Esophagus squamous epithelium (tissue), 4 donors: ENCODE data around the gene TRABD2B.

Source experiments
- POLR2A ChIP-seq, 4 donors: fragments of 450-650 bp; IDR thresholded peaks; one replicate each; pipeline ENCODE4 v1.6.1; 2017; ENCODE audit warnings: antibody characterized with exemption in 4 of 4, mild to moderate bottlenecking in 4 of 4, moderate library complexity in 3 of 4
- TF ChIP-seq, protein P1 (sequence below), 6 experiments: fragments of 450-650 bp in 4 of 6; fragments of 200-600 bp in 2 of 6; sonication (generic) in 2 of 6; IDR thresholded peaks; one replicate each; pipeline ENCODE4 v1.5.1; 2016 to 2019; ENCODE audit warnings: antibody characterized with exemption in 6 of 6, mild to moderate bottlenecking in 4 of 6, moderate library complexity in 4 of 6

DNA sequence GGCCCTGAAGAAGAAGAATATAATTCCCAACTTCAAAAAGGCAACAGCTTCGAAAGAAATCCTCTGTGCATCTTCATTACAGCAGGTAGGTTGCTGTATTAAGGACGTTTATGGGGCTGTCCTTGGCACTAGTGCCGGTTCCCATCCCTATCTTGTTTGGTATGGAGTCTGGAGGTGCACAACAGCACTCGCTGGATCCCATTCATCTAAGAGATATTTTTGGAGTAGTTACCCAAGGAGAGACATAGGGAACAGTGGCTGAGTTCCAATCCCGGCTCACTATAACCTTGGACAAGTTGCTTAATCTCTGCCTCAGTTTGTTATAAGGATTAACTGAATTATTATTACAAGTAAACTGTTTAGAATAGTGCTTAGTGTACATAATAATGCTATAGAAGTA lies 106.4 kb downstream of the TRABD2B start:
- TF ChIP-seq, protein P1, sequence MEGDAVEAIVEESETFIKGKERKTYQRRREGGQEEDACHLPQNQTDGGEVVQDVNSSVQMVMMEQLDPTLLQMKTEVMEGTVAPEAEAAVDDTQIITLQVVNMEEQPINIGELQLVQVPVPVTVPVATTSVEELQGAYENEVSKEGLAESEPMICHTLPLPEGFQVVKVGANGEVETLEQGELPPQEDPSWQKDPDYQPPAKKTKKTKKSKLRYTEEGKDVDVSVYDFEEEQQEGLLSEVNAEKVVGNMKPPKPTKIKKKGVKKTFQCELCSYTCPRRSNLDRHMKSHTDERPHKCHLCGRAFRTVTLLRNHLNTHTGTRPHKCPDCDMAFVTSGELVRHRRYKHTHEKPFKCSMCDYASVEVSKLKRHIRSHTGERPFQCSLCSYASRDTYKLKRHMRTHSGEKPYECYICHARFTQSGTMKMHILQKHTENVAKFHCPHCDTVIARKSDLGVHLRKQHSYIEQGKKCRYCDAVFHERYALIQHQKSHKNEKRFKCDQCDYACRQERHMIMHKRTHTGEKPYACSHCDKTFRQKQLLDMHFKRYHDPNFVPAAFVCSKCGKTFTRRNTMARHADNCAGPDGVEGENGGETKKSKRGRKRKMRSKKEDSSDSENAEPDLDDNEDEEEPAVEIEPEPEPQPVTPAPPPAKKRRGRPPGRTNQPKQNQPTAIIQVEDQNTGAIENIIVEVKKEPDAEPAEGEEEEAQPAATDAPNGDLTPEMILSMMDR (IDR thresholded peaks at IDR 0.05), result no peak
- no peak for TF ChIP-seq POLR2A (IDR thresholded peaks at IDR 0.05)
